GM19438 (cell line): ENCODE data around the gene SCG5.

Experiments used
- ATAC-seq: cut with Tn5 transposase; IDR thresholded peaks from one replicate; pipeline ENCODE4 v1.9.1; 2021; ENCODE audit warnings: low read depth; ENCODE audit not compliant: unreplicated experiment

Gene SCG5

GRCh38 chr15:32718821-32719716 is 77.6 kb downstream of the SCG5 start:
- ATAC-seq: no peak

- ATAC-seq: no peak
Observed at GRCh38 chr15:32721596-32721995, 80.1 kb downstream of the SCG5 start.

GRCh38 chr15:32722136-32722535 is 80.6 kb downstream of the SCG5 start:
- ATAC-seq: no peak

GRCh38 chr15:32723171-32723948 is 81.8 kb downstream of the SCG5 start:
- no peak for ATAC-seq

GRCh38 chr15:32729700-32730395 is 88.3 kb downstream of the SCG5 start:
- no peak for ATAC-seq

GRCh38 chr15:32730677-32731654 is 89.5 kb downstream of the SCG5 start:
- no peak for ATAC-seq

- ATAC-seq: no peak
Observed at GRCh38 chr15:32732574-32733157, 91.2 kb downstream of the SCG5 start.

- ATAC-seq: no peak
Observed at GRCh38 chr15:32733281-32733680, 91.8 kb downstream of the SCG5 start.

GRCh38 chr15:32735989-32736700 is 94.6 kb downstream of the SCG5 start:
- ATAC-seq: no peak

GRCh38 chr15:32736701-32737061 is 95.2 kb downstream of the SCG5 start:
- no peak for ATAC-seq

- no peak for ATAC-seq
Observed at GRCh38 chr15:32737304-32737703, 95.8 kb downstream of the SCG5 start.

GRCh38 chr15:32738666-32739065 is 97.2 kb downstream of the SCG5 start:
- no peak for ATAC-seq

- no peak for ATAC-seq
Observed at GRCh38 chr15:32739522-32740063, 98.1 kb downstream of the SCG5 start.

GRCh38 chr15:32743411-32744140 is 102.1 kb downstream of the SCG5 start:
- no peak for ATAC-seq

GRCh38 chr15:32746116-32746857 is 104.8 kb downstream of the SCG5 start:
- ATAC-seq: no peak
